Endothelial cell (in vitro differentiated cells): ENCODE results near the gene MAT1A. TPM values are rescaled to one million over a fixed set of nuclear protein-coding genes. Genes with fewer than 3 reads are reported as not detected.
A peak's percentile ranks its signal among the peaks of the same experiment; 100 is the strongest.

ENCODE experiments used
- DNase-seq: peaks from one replicate; pipeline ENCODE4 v3.0.0; 2021; ENCODE audit warnings: low spot score
- H3K27ac Mint-ChIP-seq: one replicate; pipeline ENCODE4 v1.8.0; 2021; ENCODE audit warnings: mixed read lengths, inconsistent platforms; ENCODE audit not compliant: unreplicated experiment
- H3K27me3 Mint-ChIP-seq: one replicate; pipeline ENCODE4 v1.8.0; 2021; ENCODE audit warnings: mild to moderate bottlenecking, moderate library complexity, mixed read lengths, inconsistent platforms; ENCODE audit not compliant: unreplicated experiment
- H3K36me3 Mint-ChIP-seq: one replicate; pipeline ENCODE4 v1.8.0; 2021; ENCODE audit warnings: mild to moderate bottlenecking, low read depth, mixed read lengths, inconsistent platforms; ENCODE audit not compliant: unreplicated experiment
- H3K4me1 Mint-ChIP-seq: one replicate; pipeline ENCODE4 v1.8.0; 2021; ENCODE audit warnings: mild to moderate bottlenecking, mixed read lengths, inconsistent platforms; ENCODE audit not compliant: unreplicated experiment
- H3K4me3 Mint-ChIP-seq: one replicate; pipeline ENCODE4 v1.8.0; 2021; ENCODE audit warnings: mild to moderate bottlenecking, mixed read lengths, inconsistent platforms; ENCODE audit not compliant: unreplicated experiment
- H3K9me3 Mint-ChIP-seq: one replicate; pipeline ENCODE4 v1.8.0; 2021; ENCODE audit warnings: mixed read lengths, inconsistent platforms; ENCODE audit not compliant: unreplicated experiment
- long read RNA-seq: library from polyadenylated mRNA; unstranded; transcript quantifications from one replicate; pipeline ENCODE4 v2.0.0, GENCODE V29; 2020; ENCODE audit not compliant: unreplicated experiment
- total RNA-seq: library from RNA; stranded (reverse); fragmentation: NEBNext Ultra II Directional; extraction: Animal tissue kit (Norgen Biotek cat#: 25700); gene quantifications from one replicate; pipeline ENCODE4 v1.2.1, GENCODE V29; 2021; ENCODE audit not compliant: unreplicated experiment
- TF ChIP-seq, protein P1 (sequence below): fragments of 200-600 bp; sonication (generic); IDR thresholded peaks from one replicate; pipeline ENCODE4 v1.5.0; 2021; ENCODE audit warnings: antibody characterized with exemption; ENCODE audit not compliant: unreplicated experiment

MAT1A gene
- total RNA-seq, result 0.64 TPM
- long read RNA-seq, result 0 reads

- DNase-seq, result no peak
- Mint-ChIP-seq H3K4me3 (no peak within 1 kb of the TSS), H3K9me3 (no peaks in the 10 kb centered on the region)
These were observed at the start of gene MAT1A for GRCh38 chr10:80289451-80290287. MAT1A (minus strand) TSS chr10:80289658; CDS start chr10:80289423, 235 bp downstream.

DNA sequence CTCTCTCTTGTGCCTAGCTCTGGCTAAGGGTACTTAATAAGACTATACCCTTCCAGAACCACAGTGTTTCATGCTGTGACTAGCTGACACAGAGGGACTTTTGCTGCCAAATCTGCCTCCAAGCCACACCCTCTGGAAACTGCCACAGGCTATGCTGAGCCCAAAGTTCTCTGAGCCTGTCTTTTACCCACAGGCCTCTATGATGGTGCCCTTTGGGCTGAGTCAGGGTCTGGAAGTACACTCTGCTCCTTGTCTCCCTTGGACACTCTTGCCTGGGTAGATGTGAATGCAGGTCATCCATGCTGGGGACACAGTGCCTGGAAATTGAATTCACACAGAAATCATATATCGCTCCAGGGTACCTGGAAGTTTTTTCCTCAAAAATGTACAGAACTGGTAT, 44.5 kb upstream of the MAT1A start:
- no peak for DNase-seq
- H3K9me3 Mint-ChIP-seq, result no peaks in the 10 kb centered on the region
- TF ChIP-seq, protein P1, sequence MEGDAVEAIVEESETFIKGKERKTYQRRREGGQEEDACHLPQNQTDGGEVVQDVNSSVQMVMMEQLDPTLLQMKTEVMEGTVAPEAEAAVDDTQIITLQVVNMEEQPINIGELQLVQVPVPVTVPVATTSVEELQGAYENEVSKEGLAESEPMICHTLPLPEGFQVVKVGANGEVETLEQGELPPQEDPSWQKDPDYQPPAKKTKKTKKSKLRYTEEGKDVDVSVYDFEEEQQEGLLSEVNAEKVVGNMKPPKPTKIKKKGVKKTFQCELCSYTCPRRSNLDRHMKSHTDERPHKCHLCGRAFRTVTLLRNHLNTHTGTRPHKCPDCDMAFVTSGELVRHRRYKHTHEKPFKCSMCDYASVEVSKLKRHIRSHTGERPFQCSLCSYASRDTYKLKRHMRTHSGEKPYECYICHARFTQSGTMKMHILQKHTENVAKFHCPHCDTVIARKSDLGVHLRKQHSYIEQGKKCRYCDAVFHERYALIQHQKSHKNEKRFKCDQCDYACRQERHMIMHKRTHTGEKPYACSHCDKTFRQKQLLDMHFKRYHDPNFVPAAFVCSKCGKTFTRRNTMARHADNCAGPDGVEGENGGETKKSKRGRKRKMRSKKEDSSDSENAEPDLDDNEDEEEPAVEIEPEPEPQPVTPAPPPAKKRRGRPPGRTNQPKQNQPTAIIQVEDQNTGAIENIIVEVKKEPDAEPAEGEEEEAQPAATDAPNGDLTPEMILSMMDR, result no peak
- no peak overlapping the region for H3K27ac Mint-ChIP-seq
- no peak overlapping the region for H3K4me3 Mint-ChIP-seq
- H3K27me3 Mint-ChIP-seq, result no peaks in the 10 kb centered on the region
- H3K4me1 Mint-ChIP-seq, result no peaks in the 10 kb centered on the region
- no peaks in the 10 kb centered on the region for H3K36me3 Mint-ChIP-seq

More at GRCh38 chr10:80289451-80290287, at the start of gene MAT1A:
- Mint-ChIP-seq H3K4me1 (no peaks in the 10 kb centered on the region), H3K36me3 (no peaks in the 10 kb centered on the region), H3K27me3 (peaks cover 3% of the 10 kb centered on the region), H3K27ac (no peak within 1 kb of the TSS)
- TF ChIP-seq, protein P1, result no peak

DNA sequence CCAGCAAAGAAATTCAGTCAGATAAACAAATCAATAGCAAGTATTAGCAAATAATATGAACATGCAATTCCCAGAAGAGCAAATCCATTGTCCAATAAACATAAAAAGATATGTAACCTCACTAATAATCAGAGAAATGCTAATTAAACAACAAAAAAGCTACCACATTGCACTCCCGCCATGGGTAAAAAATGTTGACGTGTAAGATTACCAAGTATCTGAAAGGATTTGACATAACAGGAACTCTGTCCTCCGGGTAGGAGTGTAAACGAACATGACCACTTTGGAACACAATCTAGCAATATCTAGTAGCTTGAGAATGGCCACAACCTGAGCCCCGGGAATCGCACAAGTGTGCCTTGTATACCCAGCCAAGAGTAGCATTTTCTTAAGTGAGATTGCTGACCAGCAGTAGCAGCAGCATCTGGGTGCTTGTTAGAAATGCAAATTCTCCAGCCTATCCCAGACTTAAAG, 35.5 kb upstream of the MAT1A start:
- Mint-ChIP-seq H3K9me3 (no peaks in the 10 kb centered on the region), H3K27me3 (no peaks in the 10 kb centered on the region), H3K4me1 (no peaks in the 10 kb centered on the region), H3K36me3 (no peaks in the 10 kb centered on the region), H3K27ac (no peak overlapping the region), H3K4me3 (no peak overlapping the region)
- no peak for DNase-seq
- TF ChIP-seq, protein P1, result no peak

- no peaks in the 10 kb centered on the region for H3K4me1 Mint-ChIP-seq
- TF ChIP-seq, protein P1, result no peak
- H3K27ac Mint-ChIP-seq, result peak overlapping the region; percentile 27
- H3K27me3 Mint-ChIP-seq, result no peaks in the 10 kb centered on the region
- DNase-seq, result no peak
- H3K9me3 Mint-ChIP-seq, result no peaks in the 10 kb centered on the region
- H3K4me3 Mint-ChIP-seq, result no peak overlapping the region
- no peaks in the 10 kb centered on the region for H3K36me3 Mint-ChIP-seq
These were observed 34.6 kb upstream of the MAT1A start for GRCh38 chr10:80324086-80324485.

DNA sequence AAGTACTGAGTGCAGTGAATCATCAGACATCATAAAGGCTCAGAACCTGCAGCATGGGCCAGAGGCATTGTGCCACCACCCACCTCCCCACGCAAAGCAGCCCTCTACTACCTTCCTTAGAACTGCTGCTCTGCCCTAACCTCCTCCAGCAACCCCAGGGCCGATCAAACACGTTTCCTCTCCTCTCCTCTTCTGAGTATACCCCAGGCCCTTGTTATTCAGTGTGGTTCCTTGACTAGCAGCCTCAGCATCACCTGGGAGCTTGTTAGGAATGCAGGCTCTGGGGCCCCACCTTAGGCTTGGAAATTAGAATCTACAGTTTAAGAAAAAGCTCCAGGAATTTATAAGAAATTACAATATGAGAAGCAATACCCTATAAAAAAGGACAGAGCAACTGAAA, 33.9 kb upstream of the MAT1A start:
- Mint-ChIP-seq H3K4me3 (no peak overlapping the region), H3K4me1 (no peaks in the 10 kb centered on the region), H3K27ac (no peak overlapping the region), H3K36me3 (no peaks in the 10 kb centered on the region), H3K27me3 (no peaks in the 10 kb centered on the region), H3K9me3 (no peaks in the 10 kb centered on the region)
- TF ChIP-seq, protein P1, result no peak
- no peak for DNase-seq
